SK-N-SH (cell line): ENCODE results near the gene ZG16B.

Source experiments
- CTCF ChIP-seq: fragments of 200-600 bp; sonication (generic); IDR thresholded peaks from 2 replicates; pipeline ENCODE4 v1.6.1; 2017; ENCODE audit warnings: antibody characterized with exemption, mild to moderate bottlenecking, moderate library complexity
- NRF1 ChIP-seq: IDR thresholded peaks from 2 replicates; pipeline ENCODE4 v1.6.1; 2012; ENCODE audit warnings: low read depth, mild to moderate bottlenecking, low read length
- RCOR1 ChIP-seq: fragments of 150-350 bp; IDR thresholded peaks from 2 replicates; pipeline ENCODE4 v1.6.1; 2017; ENCODE audit warnings: antibody characterized with exemption, low read length
- RFX5 ChIP-seq: IDR thresholded peaks from 2 replicates; pipeline ENCODE4 v1.6.1; 2012; ENCODE audit warnings: mild to moderate bottlenecking, improper control_type of control experiment, low read length
- SMC3 ChIP-seq: IDR thresholded peaks from 2 replicates; pipeline ENCODE4 v1.6.1; 2012; ENCODE audit warnings: low read depth, low read length, improper control_type of control experiment
- TAF1 ChIP-seq: IDR thresholded peaks from 2 replicates; pipeline ENCODE4 v1.6.1; 2012; ENCODE audit warnings: low read depth, mild to moderate bottlenecking, low read length, moderate library complexity, borderline replicate concordance

GRCh38 chr16:2839650-2840450 is 9.7 kb downstream of the ZG16B start:
- TF ChIP-seq SMC3 (no peak), CTCF (no peak), RCOR1 (no peak), RFX5 (no peak), NRF1 (no peak), TAF1 (no peak)
